Nephron (organoid): ENCODE data around the gene IDH3G.

Experiments used
- H3K27ac Mint-ChIP-seq, 3 experiments: 2 replicates each; pipeline ENCODE4 v1.8.0; 2020; ENCODE audit warnings: mixed read lengths in 3 of 3, mild to moderate bottlenecking in 2 of 3, moderate library complexity in 1 of 3
- H3K27me3 Mint-ChIP-seq: 2 replicates; pipeline ENCODE4 v1.8.0; 2021; ENCODE audit warnings: low read depth, mild to moderate bottlenecking, moderate library complexity, mixed read lengths
- H3K36me3 Mint-ChIP-seq: 2 replicates; pipeline ENCODE4 v1.8.0; 2020; ENCODE audit warnings: low read depth, mixed read lengths
- H3K4me1 Mint-ChIP-seq: 2 replicates; pipeline ENCODE4 v1.8.0; 2020; ENCODE audit warnings: mixed read lengths
- H3K4me3 Mint-ChIP-seq, 3 experiments: 2 replicates each; pipeline ENCODE4 v1.8.0; 2020; ENCODE audit warnings: mild to moderate bottlenecking in 3 of 3, mixed read lengths in 3 of 3, moderate library complexity in 2 of 3
- H3K9me3 Mint-ChIP-seq: 2 replicates; pipeline ENCODE4 v1.8.0; 2020; ENCODE audit warnings: mixed read lengths
- CTCF ChIP-seq, 3 experiments: fragments of 200-600 bp; sonication (generic); IDR thresholded peaks; one replicate each; pipeline ENCODE4 v1.5.0; 2021; ENCODE audit warnings: antibody characterized with exemption in 3 of 3; ENCODE audit not compliant: unreplicated experiment in 3 of 3

IDH3G gene

GRCh38 chrX:153736071-153736820, 57.9 kb downstream of the IDH3G start:
- no peak for TF ChIP-seq CTCF (IDR thresholded peaks at IDR 0.05; ENCODE audit: unreplicated experiment in 3 of 3)
- no peak overlapping the region for H3K4me3 Mint-ChIP-seq
- H3K36me3 Mint-ChIP-seq: peaks cover 27% of the 10 kb centered on the region
- H3K27me3 Mint-ChIP-seq: no peaks in the 10 kb centered on the region
- no peaks in the 10 kb centered on the region for H3K4me1 Mint-ChIP-seq
- no peak overlapping the region for H3K27ac Mint-ChIP-seq
- peaks cover 26% of the 10 kb centered on the region for H3K9me3 Mint-ChIP-seq
